Femur (tissue), 1 donor: ENCODE measurements around the gene GSK3B.

Experiments
- DNase-seq: peaks from one replicate; pipeline ENCODE4 v3.0.0-alpha.2; 2017

Gene GSK3B

GRCh38 chr3:119809249-119810017, 284.8 kb downstream of the GSK3B start:
- no peak for DNase-seq

- no peak for DNase-seq
Measured at GRCh38 chr3:119808843-119809242, 285.4 kb downstream of the GSK3B start.

- no peak for DNase-seq
Measured at GRCh38 chr3:119808244-119808643, 286.0 kb downstream of the GSK3B start.

- DNase-seq = no peak
Measured at GRCh38 chr3:119800844-119801243, 293.4 kb downstream of the GSK3B start.

GRCh38 chr3:119796785-119797184, 297.5 kb downstream of the GSK3B start:
- DNase-seq = no peak

- no peak for DNase-seq
Measured at GRCh38 chr3:119796368-119796767, 297.9 kb downstream of the GSK3B start.

GRCh38 chr3:119795849-119796248, 298.4 kb downstream of the GSK3B start:
- DNase-seq = no peak

GRCh38 chr3:119794971-119795612, 299.2 kb downstream of the GSK3B start:
- no peak for DNase-seq

GRCh38 chr3:119794401-119794800, 299.8 kb downstream of the GSK3B start:
- no peak for DNase-seq

GRCh38 chr3:119792270-119792669, 302.0 kb downstream of the GSK3B start:
- no peak for DNase-seq

GRCh38 chr3:119790369-119790768, 303.9 kb downstream of the GSK3B start:
- DNase-seq = no peak

- no peak for DNase-seq
Measured at GRCh38 chr3:119786409-119786808, 307.8 kb downstream of the GSK3B start.

- DNase-seq = no peak
Measured at GRCh38 chr3:119783883-119784282, 310.4 kb downstream of the GSK3B start.

- no peak for DNase-seq
Measured at GRCh38 chr3:119783255-119783654, 311.0 kb downstream of the GSK3B start.

- DNase-seq = no peak
Measured at GRCh38 chr3:119782460-119782859, 311.8 kb downstream of the GSK3B start.

GRCh38 chr3:119781330-119782198, 312.7 kb downstream of the GSK3B start, which contains the start of gene NR1I2:
Gene NR1I2 (plus strand): TSS chr3:119782101.
- no peak for DNase-seq

GRCh38 chr3:119779731-119780383, 314.4 kb downstream of the GSK3B start:
- DNase-seq = no peak

- no peak for DNase-seq
Measured at GRCh38 chr3:119778811-119779210, 315.4 kb downstream of the GSK3B start.

GRCh38 chr3:119778176-119778575, 316.1 kb downstream of the GSK3B start:
- no peak for DNase-seq

- no peak for DNase-seq
Measured at GRCh38 chr3:119776304-119776703, 317.9 kb downstream of the GSK3B start.

- DNase-seq = no peak
Measured at GRCh38 chr3:119774444-119774843, 319.8 kb downstream of the GSK3B start.
